Natural killer cell (primary cell): Measurements from ENCODE around the gene CCDC30. TPM values are rescaled to one million over a fixed set of nuclear protein-coding genes. Genes with fewer than 3 reads are reported as not detected.

Experiments
- ATAC-seq, 3 donors: fragments of 150-1000 bp in 2 of 3; fragments of 200-7000 bp in 1 of 3; cut with Tn5 transposase; 1 replicate in 1 of 3; 2 replicates in 2 of 3; pipeline ENCODE4 v1.10.0; 2021; ENCODE audit warnings: mild to moderate bottlenecking in 2 of 3, moderate library complexity in 2 of 3
- DNase-seq, 2 donors: peaks; one replicate each; pipeline versions ENCODE4 v3.0.0 to v3.0.0-alpha.2; 2013 to 2021; ENCODE audit warnings: mixed read lengths in 1 of 2
- H3K27ac ChIP-seq: one replicate; pipeline ENCODE4 v1.5.1; 2013; ENCODE audit warnings: mild to moderate bottlenecking, low read length
- H3K27me3 ChIP-seq: one replicate; pipeline ENCODE4 v1.6.1; 2013; ENCODE audit warnings: low read length; ENCODE audit not compliant: control insufficient read depth, insufficient read depth
- H3K36me3 ChIP-seq: one replicate; pipeline ENCODE4 v1.6.1; 2013; ENCODE audit warnings: low read length; ENCODE audit not compliant: control insufficient read depth, insufficient read depth
- H3K4me1 ChIP-seq: one replicate; pipeline ENCODE4 v1.6.1; 2013; ENCODE audit warnings: low read length; ENCODE audit not compliant: control insufficient read depth, insufficient read depth
- H3K4me3 ChIP-seq: one replicate; pipeline ENCODE4 v1.5.1; 2013; ENCODE audit warnings: low read length
- H3K9me3 ChIP-seq: one replicate; pipeline ENCODE4 v1.6.1; 2013; ENCODE audit warnings: low read length; ENCODE audit not compliant: control insufficient read depth, insufficient read depth
- H3K27ac Mint-ChIP-seq, 2 donors: one replicate each; pipeline ENCODE4 v1.8.0; 2022; ENCODE audit warnings: mild to moderate bottlenecking in 2 of 2, mixed read lengths in 2 of 2, moderate library complexity in 1 of 2
- H3K27me3 Mint-ChIP-seq, 2 donors: one replicate each; pipeline ENCODE4 v1.8.0; 2022; ENCODE audit warnings: low read depth in 2 of 2, mixed read lengths in 2 of 2
- H3K36me3 Mint-ChIP-seq: one replicate; pipeline ENCODE4 v1.8.0; 2022; ENCODE audit warnings: mixed read lengths
- H3K4me1 Mint-ChIP-seq, 2 donors: one replicate each; pipeline ENCODE4 v1.8.0; 2022; ENCODE audit warnings: mixed read lengths in 2 of 2
- H3K4me3 Mint-ChIP-seq: one replicate; pipeline ENCODE4 v1.8.0; 2022; ENCODE audit warnings: mild to moderate bottlenecking, moderate library complexity, mixed read lengths
- H3K9me3 Mint-ChIP-seq, 2 donors: one replicate each; pipeline ENCODE4 v1.8.0; 2022; ENCODE audit warnings: mixed read lengths in 2 of 2
- CTCF ChIP-seq: fragments of 200-600 bp; IDR thresholded peaks from one replicate; pipeline ENCODE4 v1.8.0; 2022; ENCODE audit warnings: antibody characterized with exemption
- WGBS: methylation state at CpG from one replicate; pipeline ENCODE4 v1.1.7; 2013; ENCODE audit warnings: missing lambda C conversion rate; ENCODE audit not compliant: insufficient coverage; 5-methylcytosine and 5-hydroxymethylcytosine counted together
- intact Hi-C: fragments of 100-400 bp; cut with micrococcal nuclease; formaldehyde crosslinking; loops from one replicate; pipeline ENCODE4 v1.14.2; 2022
- total RNA-seq, 4 donors: library from RNA; stranded (reverse); fragments of 120-200 nt in 1 of 4; gene quantifications; one replicate each; pipeline versions ENCODE4 v1.2.3 to v1.2.4, GENCODE V29; 2013 to 2022

The CCDC30 gene
- total RNA-seq, 3 donors from 2014 or later (not counting 1 experiment from before 2014, with no cell fraction given), result 4.5 to 6.1 (median 5.0) TPM

GRCh38 chr1:42418516-42418915 is 44.6 kb upstream of the CCDC30 start:
- H3K36me3 ChIP-seq, result no peaks in the 10 kb centered on the region
- H3K9me3 ChIP-seq, result no peaks in the 10 kb centered on the region
- Mint-ChIP-seq H3K27ac (no peak overlapping the region), H3K4me1 (no peaks in the 10 kb centered on the region), H3K27me3 (peaks cover 5 to 24% of the 10 kb centered on the region in 2 donors), H3K9me3 (no peaks in the 10 kb centered on the region), H3K36me3 (no peaks in the 10 kb centered on the region), H3K4me3 (no peak overlapping the region)
- no peak overlapping the region for H3K27ac ChIP-seq
- no peaks in the 10 kb centered on the region for H3K27me3 ChIP-seq
- 75% methylated on average over 1 of the region's 1 CpG for WGBS
- DNase-seq (no peak), ATAC-seq (no peak)
- intact Hi-C loops, result no loop called here
- no peak for TF ChIP-seq CTCF
- H3K4me1 ChIP-seq, result peaks cover 4% of the 10 kb centered on the region
- H3K4me3 ChIP-seq, result no peak overlapping the region

- Mint-ChIP-seq H3K4me3 (no peak overlapping the region), H3K27me3 (peaks cover 5 to 24% of the 10 kb centered on the region in 2 donors), H3K27ac (no peak overlapping the region), H3K9me3 (no peaks in the 10 kb centered on the region), H3K4me1 (no peaks in the 10 kb centered on the region), H3K36me3 (no peaks in the 10 kb centered on the region)
- TF ChIP-seq CTCF, result no peak
- H3K27me3 ChIP-seq, result no peaks in the 10 kb centered on the region
- ATAC-seq (no peak), DNase-seq (no peak)
- H3K27ac ChIP-seq, result no peak overlapping the region
- intact Hi-C loops, result no loop called here
- WGBS, result 90% methylated on average over 3 of the region's 5 CpGs
- no peaks in the 10 kb centered on the region for H3K36me3 ChIP-seq
- peaks cover 4% of the 10 kb centered on the region for H3K4me1 ChIP-seq
- H3K9me3 ChIP-seq, result no peaks in the 10 kb centered on the region
- H3K4me3 ChIP-seq, result no peak overlapping the region
Measured at GRCh38 chr1:42419126-42419821, 43.8 kb upstream of the CCDC30 start.

GRCh38 chr1:42420121-42420520 is 43.0 kb upstream of the CCDC30 start:
- DNase-seq, result no peak
- no peak overlapping the region for H3K4me3 ChIP-seq
- H3K27me3 ChIP-seq, result no peaks in the 10 kb centered on the region
- no peaks in the 10 kb centered on the region for H3K36me3 ChIP-seq
- H3K4me1 ChIP-seq, result peaks cover 4% of the 10 kb centered on the region
- TF ChIP-seq CTCF, result no peak
- 91% methylated on average over 6 of the region's 7 CpGs for WGBS
- no peaks in the 10 kb centered on the region for H3K9me3 ChIP-seq
- intact Hi-C loops, result no loop called here
- no peaks in the 10 kb centered on the region for H3K9me3 Mint-ChIP-seq
- no peak overlapping the region for H3K27ac Mint-ChIP-seq
- peaks cover 5% of the 10 kb centered on the region in 2 donors for H3K4me1 Mint-ChIP-seq
- H3K36me3 Mint-ChIP-seq, result no peaks in the 10 kb centered on the region
- peaks cover 10 to 31% of the 10 kb centered on the region in 2 donors for H3K27me3 Mint-ChIP-seq
- no peak for ATAC-seq
- no peak overlapping the region for H3K27ac ChIP-seq
- H3K4me3 Mint-ChIP-seq, result no peak overlapping the region
